SJCRH30 (cell line): ENCODE data around the gene EXOC3L4. TPM values are rescaled to one million over a fixed set of nuclear protein-coding genes. Genes with fewer than 3 reads are reported as not detected.

Experiments
- DNase-seq, 2 experiments: peaks; one replicate each; pipeline ENCODE4 v3.0.0-alpha.2; 2015 to 2020
- H3K27ac ChIP-seq: fragments of 250-450 bp; sonication (Bioruptor Pico); 2 replicates; pipeline ENCODE4 v1.5.1; 2020; ENCODE audit warnings: mild to moderate bottlenecking, moderate library complexity
- H3K27me3 ChIP-seq: fragments of 250-450 bp; sonication (Bioruptor Pico); 2 replicates; pipeline ENCODE4 v1.5.1; 2020; ENCODE audit warnings: mild to moderate bottlenecking, moderate library complexity
- H3K36me3 ChIP-seq: fragments of 250-450 bp; sonication (Bioruptor Pico); 2 replicates; pipeline ENCODE4 v1.5.1; 2020; ENCODE audit warnings: mild to moderate bottlenecking, moderate library complexity
- H3K4me1 ChIP-seq: fragments of 250-450 bp; sonication (Bioruptor Pico); 2 replicates; pipeline ENCODE4 v1.5.1; 2020; ENCODE audit warnings: mild to moderate bottlenecking, moderate library complexity
- H3K4me3 ChIP-seq: fragments of 250-450 bp; sonication (Bioruptor Pico); 2 replicates; pipeline ENCODE4 v1.5.1; 2020; ENCODE audit warnings: mild to moderate bottlenecking, moderate library complexity
- H3K9me3 ChIP-seq: fragments of 250-450 bp; sonication (Bioruptor Pico); replicated peaks from 2 replicates; pipeline ENCODE4 v1.5.1; 2020; ENCODE audit warnings: mild to moderate bottlenecking, moderate library complexity
- total RNA-seq: library from RNA; depleted of rRNA; stranded (reverse); fragments of >200 nt; shearing (Covaris generic); gene quantifications from 2 replicates; pipeline ENCODE4 v1.2.3, GENCODE V29; 2014

EXOC3L4 gene
- total RNA-seq, 1 experiment from 2014 or later = not detected

DNA sequence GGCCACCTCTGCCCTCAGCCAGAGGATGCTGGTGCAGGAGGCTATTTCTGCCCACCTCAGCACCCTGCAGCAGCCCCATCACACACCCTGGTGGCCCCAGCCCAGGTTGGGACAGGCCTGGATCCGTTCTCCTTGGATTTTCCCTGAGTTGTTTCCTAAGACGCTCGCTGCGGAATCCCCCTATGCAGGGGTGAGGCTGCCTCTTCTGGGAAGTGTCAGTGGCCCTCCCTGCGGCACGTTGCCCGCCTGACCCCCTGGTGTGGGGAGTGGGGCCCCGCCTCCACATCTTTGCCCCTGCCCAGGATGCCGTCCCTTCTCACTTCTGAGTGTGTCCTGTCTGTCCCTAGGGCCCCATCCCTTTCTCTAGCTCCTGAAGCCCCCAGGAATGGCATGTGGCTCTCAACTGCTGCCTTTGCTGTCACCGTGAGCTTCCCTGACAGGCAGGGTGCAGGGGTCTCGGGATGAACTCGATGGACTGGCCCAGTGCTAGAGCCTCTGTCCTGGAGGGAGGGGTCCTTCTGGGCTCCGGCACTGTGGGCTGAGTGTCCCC, 594 bp upstream of the EXOC3L4 start:
- H3K9me3 ChIP-seq = no peaks in the 10 kb centered on the region
- no peak for DNase-seq
- H3K36me3 ChIP-seq = no peaks in the 10 kb centered on the region
- peaks cover 30% of the 10 kb centered on the region for H3K27me3 ChIP-seq
- peak overlapping the region; percentile 32 for H3K4me3 ChIP-seq
- no peak overlapping the region for H3K27ac ChIP-seq
- H3K4me1 ChIP-seq = peaks cover 5% of the 10 kb centered on the region; the same call in 1 of the 2 replicates

DNA sequence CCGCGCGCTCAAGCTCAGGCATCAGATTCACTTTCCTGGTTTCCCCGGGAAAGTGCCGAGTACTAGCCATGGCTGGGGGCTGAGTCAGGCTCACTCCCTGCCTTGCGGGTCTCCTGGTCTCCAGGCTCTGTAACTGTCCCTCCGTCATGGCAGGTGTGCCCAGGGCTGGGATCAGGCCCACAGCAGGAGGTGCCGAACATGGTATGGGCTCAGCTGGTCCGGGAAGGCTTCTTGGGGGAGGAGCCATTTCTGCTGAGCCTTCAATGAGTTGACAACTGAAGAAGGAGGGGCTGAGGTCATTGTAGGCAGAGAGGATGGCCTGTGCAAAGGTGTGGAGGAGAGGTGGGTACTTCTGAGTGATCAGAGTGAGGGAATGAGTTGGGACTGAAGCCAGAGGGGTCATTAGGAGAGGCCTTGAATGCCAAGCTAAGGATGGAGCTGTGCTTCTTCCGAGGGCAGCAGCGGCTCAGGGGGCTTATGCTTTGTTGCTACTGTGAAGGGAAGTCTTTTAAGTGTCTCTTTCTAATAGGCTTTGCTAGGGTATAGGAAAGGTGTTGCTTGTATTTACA, 769 bp downstream of the EXOC3L4 start:
- no peak overlapping the region for H3K27ac ChIP-seq
- H3K4me3 ChIP-seq = no peak overlapping the region
- no peaks in the 10 kb centered on the region for H3K36me3 ChIP-seq

DNA sequence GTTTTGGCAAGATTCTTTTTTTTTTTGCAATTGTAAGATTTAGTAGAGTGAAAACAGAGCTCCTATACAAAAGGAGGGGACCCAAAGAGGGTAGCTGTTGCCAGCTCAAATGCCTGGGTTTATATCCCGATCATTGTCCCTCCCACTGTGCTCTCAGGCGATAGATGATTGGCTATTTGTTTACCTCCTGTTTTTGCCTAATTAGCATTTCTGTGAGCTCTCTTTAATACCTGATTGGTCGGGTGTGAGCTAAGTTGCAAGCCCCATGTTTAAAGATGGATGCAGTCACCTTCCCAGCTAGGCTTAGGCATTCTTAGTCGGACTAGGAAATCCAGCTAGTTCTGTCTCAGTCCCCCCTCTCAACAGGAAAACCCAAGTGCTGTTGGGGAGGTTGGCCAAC, 1.9 kb downstream of the EXOC3L4 start:
- Histone ChIP-seq H3K36me3 (no peaks in the 10 kb centered on the region), H3K27me3 (peaks cover 10% of the 10 kb centered on the region; the same call in 1 of the 2 replicates), H3K4me3 (no peak overlapping the region), H3K9me3 (no peaks in the 10 kb centered on the region), H3K4me1 (peaks cover 3% of the 10 kb centered on the region; the same call in 1 of the 2 replicates), H3K27ac (no peak overlapping the region)
- no peak for DNase-seq

More for the DNA sequence above, 769 bp downstream of the EXOC3L4 start:
- Histone ChIP-seq H3K4me1 (peaks cover 5% of the 10 kb centered on the region; the same call in 1 of the 2 replicates), H3K27me3 (peaks cover 19% of the 10 kb centered on the region), H3K9me3 (no peaks in the 10 kb centered on the region)
- DNase-seq = no peak

DNA sequence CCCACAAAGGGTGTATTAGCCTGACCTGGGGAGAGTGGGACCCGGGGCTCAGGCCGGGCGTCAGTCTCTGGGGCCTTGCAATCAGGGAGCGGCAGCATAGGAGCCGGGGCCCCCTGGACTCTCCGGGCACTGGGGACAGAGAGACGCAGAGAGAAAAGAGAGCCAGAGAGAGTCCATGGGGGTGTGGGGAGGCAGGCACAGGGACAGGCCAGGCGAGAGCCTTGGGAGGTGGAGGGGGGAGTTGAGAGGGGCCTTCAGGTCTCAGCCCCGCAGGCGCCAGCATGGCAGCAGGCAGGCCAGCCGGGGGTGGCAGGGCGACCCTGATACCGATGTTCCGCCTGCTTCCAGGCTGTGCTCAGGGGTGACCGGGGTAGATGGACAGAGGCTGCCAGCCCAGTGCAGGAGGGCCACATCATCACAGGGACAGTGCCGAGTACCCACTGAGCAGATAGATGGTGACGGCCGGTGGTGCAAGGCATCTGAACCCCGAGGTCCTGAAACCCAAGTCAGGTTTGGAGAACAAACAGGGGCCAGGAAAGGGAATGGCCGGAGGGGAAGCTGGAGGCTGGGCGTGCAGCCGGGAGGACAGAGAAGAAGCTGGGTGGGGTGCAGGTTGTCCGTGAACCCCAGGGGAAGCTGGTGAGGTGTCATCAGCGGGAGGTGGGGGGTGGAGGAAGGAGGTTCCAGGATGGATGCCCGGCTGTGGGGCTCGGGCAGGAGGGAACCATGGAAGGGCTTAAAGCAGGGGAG, 2.9 kb downstream of the EXOC3L4 start:
- Histone ChIP-seq H3K36me3 (no peaks in the 10 kb centered on the region), H3K27ac (no peak overlapping the region), H3K9me3 (no peaks in the 10 kb centered on the region), H3K27me3 (peaks cover 10% of the 10 kb centered on the region; the same call in 1 of the 2 replicates), H3K4me1 (peaks cover 3% of the 10 kb centered on the region; the same call in 1 of the 2 replicates), H3K4me3 (no peak overlapping the region)
- DNase-seq = no peak

DNA sequence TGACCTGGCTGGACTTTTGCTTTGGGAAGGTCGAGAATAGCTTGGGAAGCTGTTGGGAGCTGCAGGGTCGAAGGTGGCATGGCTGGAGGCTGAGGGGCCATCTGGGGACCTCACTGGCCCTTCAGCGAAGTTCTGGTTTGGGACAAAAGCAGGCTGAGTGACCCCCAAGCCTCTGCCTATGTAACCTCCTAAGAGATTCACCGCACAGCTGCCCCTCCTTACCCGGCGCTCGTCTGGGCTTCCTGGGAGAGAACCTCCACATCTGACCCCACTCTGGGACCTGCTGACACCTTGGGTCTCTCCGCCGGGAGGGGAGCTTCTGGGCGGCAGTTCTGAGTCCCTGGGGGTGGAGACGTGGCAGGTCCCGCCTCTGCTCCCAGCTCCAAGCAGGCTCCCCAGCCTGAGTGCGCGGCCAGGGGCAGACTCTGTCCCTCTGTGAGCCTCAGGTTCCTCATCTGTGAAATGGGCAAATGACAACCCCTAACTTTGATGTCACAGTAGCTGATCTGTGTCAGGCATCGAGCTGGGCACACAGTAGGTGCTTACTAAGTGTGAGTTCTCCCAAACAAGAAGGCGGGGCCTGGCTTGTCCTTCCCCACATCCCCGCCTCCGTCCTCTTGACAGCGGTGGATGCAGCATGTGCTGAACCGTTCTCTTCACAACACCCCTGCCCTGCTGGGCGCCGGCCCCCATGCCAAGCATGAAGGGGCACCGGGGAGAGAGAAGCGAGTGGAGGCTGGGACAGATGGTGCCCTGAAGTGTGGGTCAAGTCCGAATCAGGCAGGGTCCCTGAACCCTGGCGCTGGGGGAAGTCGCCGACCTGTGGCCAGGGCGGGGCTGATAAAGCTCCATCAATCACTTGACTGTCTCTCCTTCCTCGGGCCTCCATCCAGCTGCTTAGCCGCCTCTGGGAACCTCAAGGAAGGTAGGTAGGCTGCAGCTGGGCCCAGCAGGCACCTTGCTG, 3.8 kb downstream of the EXOC3L4 start:
- Histone ChIP-seq H3K4me3 (no peak overlapping the region), H3K27me3 (peaks cover 10% of the 10 kb centered on the region; the same call in 1 of the 2 replicates), H3K36me3 (no peaks in the 10 kb centered on the region)

DNA sequence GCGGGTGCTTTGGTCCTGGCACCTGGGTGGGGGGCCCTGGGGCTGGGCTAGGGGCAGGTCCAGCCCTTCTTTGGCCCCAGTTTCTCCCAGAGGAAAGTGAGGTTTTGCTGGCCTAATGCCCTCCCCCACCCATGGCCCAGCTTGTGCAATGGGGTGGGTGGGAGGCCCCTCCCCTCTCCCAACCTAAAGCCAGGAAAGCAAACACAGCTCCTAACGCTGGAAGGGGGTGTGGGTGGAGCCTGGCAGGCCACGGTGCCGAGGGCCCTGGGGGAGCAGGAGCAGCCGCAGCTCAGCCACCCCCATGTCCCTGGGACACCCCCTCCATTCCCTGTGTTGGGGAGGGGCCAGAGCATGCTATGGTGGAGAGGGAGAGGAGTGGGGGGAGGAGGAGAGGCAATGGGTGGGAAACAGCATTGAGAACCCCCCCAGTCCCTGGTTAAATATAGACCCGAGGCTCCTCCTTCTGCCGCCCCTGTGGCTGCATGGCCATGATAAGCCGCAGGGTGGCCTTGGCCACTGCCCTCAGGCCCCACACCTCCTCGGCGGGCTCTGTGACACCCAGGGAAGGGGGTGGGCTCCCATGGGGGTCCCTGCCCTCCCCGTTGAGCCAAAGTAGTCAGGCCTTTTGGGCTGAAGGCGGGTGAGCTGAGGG, 4.7 kb downstream of the EXOC3L4 start:
- H3K27ac ChIP-seq = no peak overlapping the region
- H3K4me1 ChIP-seq = peaks cover 3% of the 10 kb centered on the region; the same call in 1 of the 2 replicates
- peaks cover 10% of the 10 kb centered on the region; the same call in 1 of the 2 replicates for H3K27me3 ChIP-seq

More for the DNA sequence above, 3.8 kb downstream of the EXOC3L4 start:
- Histone ChIP-seq H3K9me3 (no peaks in the 10 kb centered on the region), H3K4me1 (peaks cover 3% of the 10 kb centered on the region; the same call in 1 of the 2 replicates), H3K27ac (no peak overlapping the region)
- DNase-seq = no peak

DNA sequence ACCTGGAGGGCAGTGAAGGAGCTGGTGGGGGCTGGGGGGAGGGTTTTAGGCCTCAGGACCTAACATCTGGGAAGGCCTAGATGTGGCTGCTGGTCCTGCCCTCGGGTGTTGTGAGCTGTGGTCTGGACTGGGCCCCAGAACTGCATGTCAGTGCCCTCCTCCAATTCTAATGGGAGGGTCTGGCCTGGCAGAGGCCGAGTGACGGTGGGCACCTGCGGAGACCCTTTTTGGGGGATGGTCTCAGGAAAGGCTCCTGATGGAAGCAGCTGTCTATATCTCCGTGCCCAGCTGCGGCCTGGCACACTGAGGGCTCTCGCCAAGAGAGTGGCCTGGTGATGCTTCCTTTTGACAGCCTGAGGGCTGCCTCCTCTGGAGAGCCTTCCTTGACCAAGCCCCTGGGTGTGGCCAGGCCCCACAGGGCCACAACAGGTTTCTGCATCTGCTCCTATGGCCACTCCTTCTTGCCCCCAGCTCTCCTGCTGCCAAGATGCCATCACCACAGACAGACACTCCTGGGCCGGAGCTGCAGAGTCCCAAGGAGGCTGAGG, 5.3 kb downstream of the EXOC3L4 start:
- peaks cover 10% of the 10 kb centered on the region; the same call in 1 of the 2 replicates for H3K27me3 ChIP-seq
- no peak overlapping the region for H3K4me3 ChIP-seq
- no peak overlapping the region for H3K27ac ChIP-seq
- DNase-seq = no peak
- peaks cover under 1% of the 10 kb centered on the region; the same call in 1 of the 2 replicates for H3K4me1 ChIP-seq
- H3K36me3 ChIP-seq = no peaks in the 10 kb centered on the region
- no peaks in the 10 kb centered on the region for H3K9me3 ChIP-seq

More for the DNA sequence above, 4.7 kb downstream of the EXOC3L4 start:
- DNase-seq = no peak
- Histone ChIP-seq H3K9me3 (no peaks in the 10 kb centered on the region), H3K36me3 (no peaks in the 10 kb centered on the region), H3K4me3 (no peak overlapping the region)

DNA sequence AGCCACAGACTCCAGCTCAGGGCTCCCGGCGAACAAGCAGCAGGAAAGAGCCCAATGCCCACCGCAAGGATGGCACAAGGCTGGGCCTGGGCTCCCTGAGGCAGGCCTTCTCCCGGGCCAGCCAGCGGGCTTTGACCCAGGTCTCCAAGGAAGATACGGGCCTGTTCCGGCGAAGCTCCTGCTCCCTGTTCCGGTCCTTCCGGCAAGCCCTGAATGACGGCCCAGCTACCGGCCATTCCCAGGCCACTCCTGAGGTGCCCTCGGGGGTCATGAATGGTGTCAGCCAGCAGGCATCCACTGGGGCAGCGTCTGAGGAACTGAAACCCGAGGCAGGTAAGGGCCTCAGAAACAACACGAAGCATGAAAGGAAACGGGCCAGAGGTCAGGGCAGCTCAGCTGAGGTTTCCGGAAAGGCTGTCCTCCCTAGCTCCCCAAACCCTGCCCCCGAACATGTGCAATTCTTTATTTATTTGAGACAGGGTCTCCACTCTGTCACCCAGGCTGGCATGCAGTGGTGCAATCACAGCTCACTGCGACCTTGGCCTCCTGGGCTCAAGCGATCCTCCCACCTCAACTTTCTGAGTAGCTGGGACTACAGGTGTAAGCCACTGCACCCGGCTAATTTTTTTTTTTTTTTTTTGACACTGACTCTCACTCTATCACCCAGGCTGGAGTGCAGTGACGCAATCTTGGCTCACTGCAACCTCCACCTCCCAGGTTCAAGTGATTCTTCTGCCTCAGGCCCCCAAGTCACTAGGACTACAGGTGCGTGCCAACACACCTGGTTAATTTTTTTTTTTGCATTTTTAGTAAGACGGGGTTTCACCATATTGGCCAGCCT, 6.0 kb downstream of the EXOC3L4 start:
- Histone ChIP-seq H3K4me1 (peaks cover 5% of the 10 kb centered on the region; the same call in 1 of the 2 replicates), H3K36me3 (no peaks in the 10 kb centered on the region), H3K27me3 (peaks cover 10% of the 10 kb centered on the region; the same call in 1 of the 2 replicates), H3K9me3 (no peaks in the 10 kb centered on the region), H3K27ac (no peak overlapping the region), H3K4me3 (no peak overlapping the region)
- no peak for DNase-seq

DNA sequence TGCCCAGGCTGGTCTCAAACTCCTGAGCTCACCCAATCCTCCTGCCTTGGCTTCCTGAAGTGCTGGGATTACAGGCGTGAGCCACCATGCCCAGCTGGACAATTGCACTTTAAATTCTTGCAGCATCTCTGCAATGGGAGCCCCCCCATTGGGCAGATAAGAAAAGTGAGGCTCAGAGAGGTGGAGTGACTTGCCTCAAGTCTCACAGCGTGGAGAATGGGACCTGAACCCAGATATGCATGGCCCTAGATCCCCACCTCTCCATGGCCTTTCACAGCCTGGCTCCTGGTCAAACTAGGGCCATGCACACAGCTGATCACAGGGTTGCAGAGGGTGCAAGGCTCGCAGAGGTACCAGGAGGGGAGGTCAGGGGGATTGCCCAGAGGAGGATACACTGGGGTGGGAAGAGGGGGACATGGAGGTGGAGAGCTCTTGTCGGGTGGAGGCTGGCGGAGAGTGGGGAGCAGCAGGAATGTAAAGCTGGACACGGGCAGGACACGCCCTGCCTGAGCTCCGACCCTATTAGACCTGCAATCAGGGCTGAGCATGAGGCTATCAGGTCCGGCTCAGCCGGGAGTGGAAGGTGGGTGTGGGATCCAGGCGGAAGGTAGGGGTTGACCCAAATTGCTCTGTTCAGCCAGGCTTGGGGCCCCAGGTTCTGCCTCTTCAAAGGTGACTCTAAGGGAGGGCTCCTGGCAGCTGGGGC, 6.9 kb downstream of the EXOC3L4 start:
- no peak overlapping the region for H3K4me3 ChIP-seq
- H3K36me3 ChIP-seq = no peaks in the 10 kb centered on the region
- H3K9me3 ChIP-seq = no peaks in the 10 kb centered on the region
- H3K27ac ChIP-seq = no peak overlapping the region
- H3K27me3 ChIP-seq = peaks cover 10% of the 10 kb centered on the region; the same call in 1 of the 2 replicates
- no peak for DNase-seq
- peaks cover 12% of the 10 kb centered on the region; the same call in 1 of the 2 replicates for H3K4me1 ChIP-seq

DNA sequence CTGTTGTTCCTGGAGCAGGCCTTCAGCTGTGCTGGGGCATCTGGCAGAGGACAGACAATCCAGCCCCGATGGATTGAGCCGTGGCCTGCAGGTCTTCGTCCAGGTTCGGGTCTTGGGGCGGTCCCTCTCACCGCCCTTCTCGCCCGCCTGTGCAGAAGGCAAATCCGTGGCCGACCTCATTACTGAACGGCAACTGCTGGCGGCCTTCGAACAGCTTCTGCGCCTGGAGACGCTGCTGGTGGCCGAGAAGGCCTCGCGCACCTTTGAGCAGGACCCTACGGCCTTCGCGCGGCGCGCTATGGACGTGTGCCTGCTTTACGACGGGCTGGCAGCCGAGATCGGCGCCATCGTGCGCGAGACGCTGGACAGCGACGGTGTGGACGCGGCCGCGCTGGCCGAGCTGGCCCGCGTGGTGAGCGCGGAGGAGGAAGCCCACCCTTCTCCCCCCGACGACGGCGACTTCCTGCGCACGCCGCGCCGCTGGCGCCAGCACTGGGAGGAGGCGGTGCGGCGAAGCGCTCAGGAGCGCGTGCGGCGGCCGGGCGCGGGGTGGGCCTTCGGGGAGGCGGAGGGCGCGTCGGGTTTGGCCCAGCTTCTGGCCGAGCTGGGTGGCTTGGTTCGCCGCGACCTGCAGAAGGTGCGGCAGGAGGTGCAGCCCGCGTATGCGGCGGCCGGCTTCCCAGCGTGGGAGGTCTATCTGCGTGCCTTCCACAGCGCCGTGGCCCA, 7.6 kb downstream of the EXOC3L4 start:
- no peak overlapping the region for H3K4me3 ChIP-seq
- H3K4me1 ChIP-seq = peaks cover 12% of the 10 kb centered on the region; the same call in 1 of the 2 replicates
- no peak for DNase-seq
- no peaks in the 10 kb centered on the region for H3K9me3 ChIP-seq
- no peaks in the 10 kb centered on the region for H3K36me3 ChIP-seq
- H3K27ac ChIP-seq = no peak overlapping the region
- H3K27me3 ChIP-seq = peaks cover 10% of the 10 kb centered on the region; the same call in 1 of the 2 replicates

DNA sequence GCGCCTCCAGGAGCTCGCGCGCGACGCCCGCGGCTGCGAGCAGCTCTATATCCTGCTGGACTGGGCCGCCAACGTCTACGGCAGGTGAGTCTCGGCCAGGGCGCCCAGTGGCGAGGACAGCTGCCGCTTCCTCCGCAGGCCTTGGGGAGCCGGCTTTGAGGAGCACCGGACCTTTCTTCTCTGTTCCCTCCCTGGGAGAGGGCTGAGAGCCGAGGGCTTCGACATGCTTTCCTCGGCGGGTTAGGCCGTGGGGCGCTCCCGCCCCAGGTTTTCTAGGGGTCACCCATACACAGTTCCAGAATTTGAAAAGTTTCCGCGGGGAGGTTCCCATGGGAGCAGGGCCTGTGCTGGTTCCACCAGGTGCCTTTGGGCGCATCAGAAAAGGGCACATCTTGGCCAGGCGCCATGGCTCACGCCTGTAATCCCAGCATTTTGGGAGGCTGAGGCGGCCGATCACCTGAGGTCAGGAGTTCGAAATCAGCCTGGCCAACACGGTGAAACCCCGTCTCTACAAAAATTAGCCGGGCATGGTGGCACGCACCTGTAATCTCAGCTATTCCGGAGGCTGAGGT, 8.2 kb downstream of the EXOC3L4 start:
- H3K27me3 ChIP-seq = peaks cover 7% of the 10 kb centered on the region; the same call in 1 of the 2 replicates
- H3K4me3 ChIP-seq = no peak overlapping the region
- H3K9me3 ChIP-seq = no peaks in the 10 kb centered on the region

More for the DNA sequence above, 8.2 kb downstream of the EXOC3L4 start:
- no peaks in the 10 kb centered on the region for H3K36me3 ChIP-seq
- H3K27ac ChIP-seq = no peak overlapping the region
- H3K4me1 ChIP-seq = peaks cover 13% of the 10 kb centered on the region
- no peak for DNase-seq
